Hepatocyte (in vitro differentiated cells): ENCODE data around the gene EXOC3L1.

Experiments used
- EZH2phosphoT487 ChIP-seq: fragments of 200-600 bp; sonication (generic); IDR thresholded peaks from one replicate; pipeline ENCODE4 v1.6.1; 2018; ENCODE audit warnings: antibody characterized with exemption, mild to moderate bottlenecking, low read depth, moderate library complexity; ENCODE audit not compliant: unreplicated experiment, severe bottlenecking
- TF ChIP-seq, protein P1 (sequence below): fragments of 200-600 bp; sonication (generic); IDR thresholded peaks from 2 replicates; pipeline ENCODE4 v1.5.1; 2016; ENCODE audit warnings: antibody characterized with exemption, mild to moderate bottlenecking; ENCODE audit not compliant: poor library complexity

- TF ChIP-seq, protein P1, sequence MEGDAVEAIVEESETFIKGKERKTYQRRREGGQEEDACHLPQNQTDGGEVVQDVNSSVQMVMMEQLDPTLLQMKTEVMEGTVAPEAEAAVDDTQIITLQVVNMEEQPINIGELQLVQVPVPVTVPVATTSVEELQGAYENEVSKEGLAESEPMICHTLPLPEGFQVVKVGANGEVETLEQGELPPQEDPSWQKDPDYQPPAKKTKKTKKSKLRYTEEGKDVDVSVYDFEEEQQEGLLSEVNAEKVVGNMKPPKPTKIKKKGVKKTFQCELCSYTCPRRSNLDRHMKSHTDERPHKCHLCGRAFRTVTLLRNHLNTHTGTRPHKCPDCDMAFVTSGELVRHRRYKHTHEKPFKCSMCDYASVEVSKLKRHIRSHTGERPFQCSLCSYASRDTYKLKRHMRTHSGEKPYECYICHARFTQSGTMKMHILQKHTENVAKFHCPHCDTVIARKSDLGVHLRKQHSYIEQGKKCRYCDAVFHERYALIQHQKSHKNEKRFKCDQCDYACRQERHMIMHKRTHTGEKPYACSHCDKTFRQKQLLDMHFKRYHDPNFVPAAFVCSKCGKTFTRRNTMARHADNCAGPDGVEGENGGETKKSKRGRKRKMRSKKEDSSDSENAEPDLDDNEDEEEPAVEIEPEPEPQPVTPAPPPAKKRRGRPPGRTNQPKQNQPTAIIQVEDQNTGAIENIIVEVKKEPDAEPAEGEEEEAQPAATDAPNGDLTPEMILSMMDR: no peak
- no peak for TF ChIP-seq EZH2phosphoT487
These were observed 21.7 kb upstream of the EXOC3L1 start for GRCh38 chr16:67211674-67212073.
